Ecto neural progenitor cell (in vitro differentiated cells): Measurements from ENCODE around the gene SLC6A3.
"Not testable (repeated sequence)": the region's sequence is repeated elsewhere in the genome, so short reads cannot be mapped to it uniquely, and the experiment has no call there.

ENCODE experiments used
- DNase-seq: peaks from one replicate; pipeline ENCODE4 v3.0.0-alpha.2; 2018; ENCODE audit warnings: low spot score

SLC6A3 gene

GRCh38 chr5:1387059-1387755 is 58.0 kb downstream of the SLC6A3 start:
- DNase-seq = no peak

- peak; percentile 67 for DNase-seq
Observed at GRCh38 chr5:1386274-1386717, 58.9 kb downstream of the SLC6A3 start.

GRCh38 chr5:1385395-1386273 is 59.6 kb downstream of the SLC6A3 start:
- DNase-seq = peak; percentile 87

GRCh38 chr5:1384521-1384920 is 60.7 kb downstream of the SLC6A3 start:
- no peak for DNase-seq

- DNase-seq = no peak
Observed at GRCh38 chr5:1383886-1384401, 61.3 kb downstream of the SLC6A3 start.

- no peak for DNase-seq
Observed at GRCh38 chr5:1383344-1383743, 61.9 kb downstream of the SLC6A3 start.

GRCh38 chr5:1382248-1382700 is 63.0 kb downstream of the SLC6A3 start:
- no peak for DNase-seq

- no peak for DNase-seq
Observed at GRCh38 chr5:1381370-1382247, 63.6 kb downstream of the SLC6A3 start.

GRCh38 chr5:1380910-1381309 is 64.3 kb downstream of the SLC6A3 start:
- no peak for DNase-seq

GRCh38 chr5:1380011-1380817 is 65.0 kb downstream of the SLC6A3 start:
- DNase-seq = peak; percentile 80

GRCh38 chr5:1378866-1379659 is 66.2 kb downstream of the SLC6A3 start:
- no peak for DNase-seq

GRCh38 chr5:1378096-1378495 is 67.1 kb downstream of the SLC6A3 start:
- DNase-seq = no peak

- DNase-seq = no peak
Observed at GRCh38 chr5:1376981-1377380, 68.3 kb downstream of the SLC6A3 start.

- DNase-seq = no peak
Observed at GRCh38 chr5:1375871-1376810, 69.1 kb downstream of the SLC6A3 start.

GRCh38 chr5:1374679-1375055 is 70.6 kb downstream of the SLC6A3 start:
- no peak for DNase-seq

GRCh38 chr5:1374030-1374678 is 71.1 kb downstream of the SLC6A3 start:
- no peak for DNase-seq

GRCh38 chr5:1371972-1372342 is 73.3 kb downstream of the SLC6A3 start:
- DNase-seq = not testable (repeated sequence)

- no peak for DNase-seq
Observed at GRCh38 chr5:1371218-1371971, 73.8 kb downstream of the SLC6A3 start.
